ENCODE data around the gene ATPAF1. TPM values are rescaled to one million over a fixed set of nuclear protein-coding genes. Genes with fewer than 3 reads are reported as not detected.

ATPAF1 gene
- total and polyA plus RNA-seq, 12 donors = 104 to 225 (median 139) TPM

DNA sequence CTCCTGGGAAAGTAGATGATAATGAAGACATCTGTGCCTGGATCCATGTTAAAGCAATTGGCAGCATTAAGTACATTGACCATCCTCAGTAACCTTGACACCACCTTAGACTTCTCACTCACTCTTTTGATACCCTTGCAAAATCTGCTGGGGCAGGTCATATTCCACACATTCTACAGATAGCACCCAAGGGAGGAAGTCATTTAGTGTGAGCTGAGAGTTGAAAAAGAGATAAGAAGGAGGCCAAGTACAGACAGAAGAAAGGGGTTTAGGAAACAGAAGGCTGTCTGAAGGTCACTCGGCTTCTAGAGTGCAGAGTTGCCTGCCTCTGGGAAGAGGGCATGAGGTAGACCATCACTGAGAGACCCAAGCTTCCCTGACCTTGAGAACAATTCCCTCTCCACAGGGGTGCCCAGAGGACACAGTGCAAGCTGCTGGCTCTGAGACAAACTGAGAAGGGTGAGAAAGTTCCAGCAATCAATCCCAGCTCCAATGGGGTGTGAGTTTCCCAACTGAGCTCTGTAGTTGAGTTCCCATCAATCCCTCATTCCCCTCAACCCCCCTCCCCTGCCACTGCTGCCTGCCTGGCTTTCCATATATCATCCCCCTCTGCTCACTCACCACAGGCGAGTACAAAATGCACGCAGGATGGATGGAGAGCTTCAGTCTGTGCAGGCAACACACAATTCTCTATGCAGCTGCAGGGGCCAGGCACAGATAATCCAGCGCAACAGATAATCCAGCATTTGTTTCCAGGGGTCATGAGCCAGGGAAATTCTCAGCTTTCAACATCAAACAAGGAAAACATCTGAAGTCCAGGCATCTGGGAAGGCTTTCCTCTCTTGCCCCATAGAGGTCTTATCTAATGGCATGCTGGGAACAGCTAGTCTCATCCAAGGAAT is 44.2 kb downstream of the ATPAF1 start:
- Histone ChIP-seq H3K27me3 (no peaks in the 10 kb centered on the region), H3K27ac (peak overlapping the region in 1 of 5 donors; percentile 12), H3K4me3 (no peak overlapping the region), H3K9me3 (replicated peaks in 1 of 3) (no peaks in the 10 kb centered on the region), H3K4me1 (replicated peaks in 1 of 2) (no peaks in the 10 kb centered on the region), H3K36me3 (replicated peaks in 1 of 2) (no peaks in the 10 kb centered on the region)
- intact Hi-C loops (cut with DNase I) = loop anchor here in 1 of 2 donors (5.0 kb wide), 1 partner anchor 103 kb away; no protein-coding TSS in a partner anchor
- no peak for TF ChIP-seq CTCF (IDR thresholded peaks at IDR 0.05)
- TF ChIP-seq POLR2A (IDR thresholded peaks at IDR 0.05) = no peak
- DNase-seq = peak in 1 of 7 donors; percentile 15
- 72 to 80% (median 76%) methylated on average over 4 of the region's 4 CpGs for WGBS, 4 donors

DNA sequence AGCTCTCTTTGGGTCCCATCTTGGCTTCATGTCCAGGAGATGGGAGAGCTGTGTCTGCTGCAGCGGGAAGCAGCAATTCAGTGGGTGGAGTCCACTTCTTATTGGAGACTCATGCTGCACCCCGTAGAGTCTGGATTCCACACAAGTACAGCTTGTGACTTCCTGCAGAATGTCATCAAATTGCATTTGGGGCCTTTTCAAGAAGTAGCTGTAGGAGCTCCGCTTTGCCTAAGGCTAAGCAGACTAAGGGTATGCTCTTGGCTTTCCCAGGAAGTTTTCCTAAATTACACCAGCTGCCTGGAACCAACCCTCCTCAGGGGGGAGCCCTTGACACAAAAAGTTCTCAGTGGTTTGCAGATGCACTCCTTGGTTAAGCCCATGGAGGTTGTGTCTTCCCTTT is 45.8 kb downstream of the ATPAF1 start:
- Histone ChIP-seq H3K9me3 (replicated peaks in 1 of 3) (no peaks in the 10 kb centered on the region), H3K27ac (no peak overlapping the region), H3K4me1 (replicated peaks in 1 of 2) (peaks cover 2 to 3% of the 10 kb centered on the region in 2 donors), H3K36me3 (replicated peaks in 1 of 2) (no peaks in the 10 kb centered on the region), H3K27me3 (no peaks in the 10 kb centered on the region), H3K4me3 (no peak overlapping the region)
- 70 to 86% (median 77%) methylated on average over 3 of the region's 3 CpGs for WGBS, 4 donors
- intact Hi-C loops (cut with DNase I) = loop anchor here in 1 of 2 donors (5.0 kb wide), 1 partner anchor 105 kb away; no protein-coding TSS in a partner anchor
- peak; percentile 23 to 59 (median 46) for TF ChIP-seq CTCF (IDR thresholded peaks at IDR 0.05)
- no peak for TF ChIP-seq POLR2A (IDR thresholded peaks at IDR 0.05)
- peak in 4 of 7 donors; percentile 48 to 76 (median 57) for DNase-seq

DNA sequence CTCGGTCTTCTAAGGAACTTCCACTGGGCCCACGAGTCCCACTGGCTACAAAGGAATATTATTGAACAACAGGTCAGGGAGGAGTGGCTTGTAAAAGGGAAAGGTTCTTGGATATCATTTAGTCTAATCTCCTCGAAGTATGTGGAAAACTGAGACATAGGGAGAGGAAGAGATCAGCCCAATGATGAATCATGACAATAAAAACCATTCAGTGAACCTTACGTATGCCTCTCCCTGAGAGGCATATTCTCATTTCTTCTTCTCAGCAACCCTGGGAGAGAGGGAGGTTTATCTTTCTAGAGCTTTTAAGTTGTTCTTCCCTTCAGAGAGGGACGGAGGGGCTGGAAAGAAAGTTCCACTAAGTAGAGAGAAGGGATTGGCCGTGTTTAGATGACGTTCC is 46.2 kb downstream of the ATPAF1 start:
- Histone ChIP-seq H3K9me3 (replicated peaks in 1 of 3) (no peaks in the 10 kb centered on the region), H3K4me1 (replicated peaks in 1 of 2) (peaks cover 5 to 7% of the 10 kb centered on the region in 2 donors), H3K27ac (no peak overlapping the region), H3K36me3 (replicated peaks in 1 of 2) (no peaks in the 10 kb centered on the region), H3K4me3 (no peak overlapping the region), H3K27me3 (no peaks in the 10 kb centered on the region)
- 79 to 81% (median 80%) methylated on average over 7 of the region's 7 CpGs for WGBS, 4 donors
- intact Hi-C loops (cut with DNase I) = loop anchor here in 1 of 2 donors (5.0 kb wide), 1 partner anchor 105 kb away; no protein-coding TSS in a partner anchor
- TF ChIP-seq POLR2A (IDR thresholded peaks at IDR 0.05) (no peak), CTCF (IDR thresholded peaks at IDR 0.05) (no peak)
- DNase-seq = no peak

DNA sequence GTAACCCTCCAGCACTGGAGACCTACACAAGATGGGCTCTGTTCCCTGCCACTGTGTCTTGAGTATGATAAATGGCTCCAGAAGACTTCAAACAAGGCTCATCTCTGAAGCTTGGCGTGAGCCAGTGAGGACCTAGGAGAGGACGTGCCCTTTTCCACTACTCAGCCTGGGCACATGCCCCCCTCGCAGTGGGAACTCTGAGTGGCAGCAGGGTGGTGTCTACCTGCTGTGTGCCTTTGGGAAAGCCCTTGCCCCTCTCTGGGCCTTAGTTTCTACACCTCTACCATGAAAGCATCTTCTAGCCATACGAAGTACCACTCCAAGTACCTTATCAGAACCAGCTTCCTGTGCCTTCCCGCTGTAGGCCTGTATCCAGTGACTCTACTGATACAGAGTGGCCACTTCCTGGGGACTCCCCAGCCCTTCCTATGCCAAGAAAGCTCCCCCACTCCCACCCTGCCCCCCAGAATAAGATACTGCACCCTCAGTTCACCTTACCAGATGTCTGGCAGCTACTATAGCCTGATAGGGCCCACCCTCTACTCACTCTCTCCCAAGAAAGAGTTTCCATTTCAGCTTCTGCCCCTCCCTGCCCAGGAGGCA is 48.4 kb downstream of the ATPAF1 start:
- Histone ChIP-seq H3K4me1 (replicated peaks in 1 of 2) (peaks cover 15 to 19% of the 10 kb centered on the region in 2 donors), H3K4me3 (no peak overlapping the region), H3K9me3 (replicated peaks in 1 of 3) (no peaks in the 10 kb centered on the region), H3K36me3 (replicated peaks in 1 of 2) (no peaks in the 10 kb centered on the region), H3K27me3 (no peaks in the 10 kb centered on the region), H3K27ac (no peak overlapping the region)
- intact Hi-C loops (cut with DNase I) = loop anchor here (5.0 to 10.0 kb wide), 2 partner anchors 95 to 108 kb away; partner anchors contain the start of gene EFCAB14 (in 1 of the 2)
- no peak for DNase-seq
- TF ChIP-seq POLR2A (IDR thresholded peaks at IDR 0.05) = no peak
- no peak for TF ChIP-seq CTCF (IDR thresholded peaks at IDR 0.05)
- 82 to 94% (median 87%) methylated on average over 4 to 5 of the region's 5 CpGs for WGBS, 4 donors

Data from adrenal gland (tissue), 12 donors.